Activated CD4-positive, alpha-beta T cell treated with anti-CD3 and anti-CD28 coated beads, Interleukin-2, amount 10 ng/mL, durations not matched to agents 7 days and 5 days (primary cell): ENCODE data around the gene CIDEA. TPM values are rescaled to one million over a fixed set of nuclear protein-coding genes. Genes with fewer than 3 reads are reported as not detected.

ENCODE experiments used
- CTCF ChIA-PET: fragments of 350-600 bp; sonication (Branson Sonifier 250); formaldehyde crosslinking; loops from one replicate; lab custom pipeline; 2021; ENCODE audit warnings: antibody characterized with exemption; lab: Charles Lee
- POLR2A ChIA-PET: fragments of 350-600 bp; sonication (Branson Sonifier 250); formaldehyde crosslinking; loops from one replicate; lab custom pipeline; 2021; ENCODE audit warnings: antibody characterized with exemption; lab: Charles Lee
- DNase-seq: peaks from one replicate; pipeline ENCODE4 v3.0.0-alpha.2; 2020
- H3K27ac Mint-ChIP-seq: one replicate; pipeline ENCODE4 v1.8.0; 2021; ENCODE audit warnings: mild to moderate bottlenecking, moderate library complexity, mixed read lengths
- H3K27me3 Mint-ChIP-seq: one replicate; pipeline ENCODE4 v1.8.0; 2021; ENCODE audit warnings: mixed read lengths
- H3K36me3 Mint-ChIP-seq: one replicate; pipeline ENCODE4 v1.8.0; 2021; ENCODE audit warnings: low read depth, mixed read lengths
- H3K4me1 Mint-ChIP-seq: one replicate; pipeline ENCODE4 v1.8.0; 2021; ENCODE audit warnings: mixed read lengths
- H3K4me3 Mint-ChIP-seq: one replicate; pipeline ENCODE4 v1.8.0; 2021; ENCODE audit warnings: mild to moderate bottlenecking, moderate library complexity, mixed read lengths
- H3K9me3 Mint-ChIP-seq: one replicate; pipeline ENCODE4 v1.8.0; 2021; ENCODE audit warnings: mixed read lengths
- total RNA-seq, 2 experiments: library from RNA; stranded (reverse); gene quantifications; one replicate each; pipeline ENCODE4 v1.2.3, GENCODE V29; 2021

Gene CIDEA
- total RNA-seq, 2 experiments from 2014 or later = not detected

- Mint-ChIP-seq H3K9me3 (no peaks in the 10 kb centered on the region), H3K36me3 (peaks cover 27% of the 10 kb centered on the region), H3K27ac (no peak overlapping the region), H3K4me1 (peaks cover 12% of the 10 kb centered on the region), H3K27me3 (no peaks in the 10 kb centered on the region), H3K4me3 (no peak overlapping the region)
- ChIA-PET CTCF (interaction anchor here (1.3 kb wide), 1 partner anchor 10 kb away, joined by 5 read pairs; no protein-coding TSS in a partner anchor), POLR2A (no interaction called here)
- DNase-seq = no peak
Observed at GRCh38 chr18:12325726-12326245, 71.6 kb downstream of the CIDEA start.

GRCh38 chr18:12326711-12327460 lies 72.7 kb downstream of the CIDEA start:
- CTCF ChIA-PET = interaction anchor here (0.9 to 1.9 kb wide), 4 partner anchors 9 to 43 kb away, joined by 3 to 11 read pairs (median 4); no protein-coding TSS in a partner anchor
- DNase-seq = no peak
- H3K4me1 Mint-ChIP-seq = peaks cover 12% of the 10 kb centered on the region
- no peak overlapping the region for H3K27ac Mint-ChIP-seq
- H3K27me3 Mint-ChIP-seq = no peaks in the 10 kb centered on the region
- no peaks in the 10 kb centered on the region for H3K9me3 Mint-ChIP-seq
- no peak overlapping the region for H3K4me3 Mint-ChIP-seq
- POLR2A ChIA-PET = no interaction called here
- peaks cover 24% of the 10 kb centered on the region for H3K36me3 Mint-ChIP-seq

Other genes with a start within 250 kb of the CIDEA start
- gene ANKRD62, start 160.5 kb upstream of the CIDEA start, total RNA-seq = not detected
- gene TUBB6, start 53.9 kb downstream of the CIDEA start, total RNA-seq = 1 to 10 TPM in 1 of 2 experiments, under 1 TPM in 1; 0.69 to 1.2 TPM
- 10 to 100 TPM; 35.7 to 36.4 TPM for gene AFG3L2, start 122.9 kb downstream of the CIDEA start, total RNA-seq
- 1 to 10 TPM; 1.9 to 2.6 TPM for gene PRELID3A, start 153.6 kb downstream of the CIDEA start, total RNA-seq